Measurements from ENCODE around the gene TRIP10. TPM values are rescaled to one million over a fixed set of nuclear protein-coding genes. Genes with fewer than 3 reads are reported as not detected.
"Not testable (repeated sequence)": the region's sequence is repeated elsewhere in the genome, so short reads cannot be mapped to it uniquely, and the experiment has no call there.

The TRIP10 gene
- total RNA-seq, 2 donors from 2014 or later = 49.0 to 68.4 TPM

- DNase-seq = no peak
- H3K4me1 Mint-ChIP-seq (ENCODE audit: low read depth) = peaks cover 12% of the 10 kb centered on the region
- H3K27ac Mint-ChIP-seq = no peak overlapping the region
These were observed 32.9 kb upstream of the TRIP10 start for GRCh38 chr19:6706633-6706958.

DNA sequence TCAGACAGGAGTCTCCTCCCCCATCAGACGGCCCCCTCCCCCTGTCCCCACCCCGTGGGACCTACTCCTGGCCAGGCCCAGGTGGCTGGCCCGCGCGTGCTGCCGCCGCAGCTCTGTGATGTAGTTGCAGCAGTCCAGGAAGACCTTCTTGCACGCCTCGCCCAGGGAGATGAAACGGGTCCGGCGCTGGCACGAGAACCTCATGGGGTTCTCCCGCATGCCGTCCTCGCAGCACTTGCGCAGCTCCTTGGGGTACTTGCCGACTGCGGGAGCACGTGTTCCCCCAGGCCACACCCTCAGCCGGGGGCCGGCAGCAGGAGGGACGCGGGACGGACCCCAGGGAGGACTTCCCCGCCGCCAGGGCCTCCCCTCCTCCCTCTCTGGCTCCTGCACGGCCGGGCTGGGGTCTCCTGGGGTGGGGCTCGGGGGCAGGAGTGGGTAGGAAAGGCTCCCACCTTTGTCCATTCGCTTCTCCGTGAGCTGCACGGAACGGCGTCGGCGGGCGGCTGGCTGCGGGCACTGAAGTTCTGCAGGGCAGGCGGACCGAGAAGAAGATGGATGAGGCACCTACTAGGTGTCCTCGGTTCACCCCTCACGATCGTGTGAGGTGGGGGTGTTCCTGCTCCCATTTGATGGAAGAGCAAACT lies 32.3 kb upstream of the TRIP10 start:
- H3K36me3 Mint-ChIP-seq (ENCODE audit: insufficient read depth in 2 of 2) = no peaks in the 10 kb centered on the region
- peaks cover 39% of the 10 kb centered on the region for H3K27me3 Mint-ChIP-seq (ENCODE audit: low read depth)
- no peak overlapping the region for H3K4me3 Mint-ChIP-seq
- DNase-seq (no peak), ATAC-seq (replicated peaks in 1 of 2) (no peak)
- H3K4me1 Mint-ChIP-seq (ENCODE audit: low read depth) = peaks cover 12% of the 10 kb centered on the region
- no peaks in the 10 kb centered on the region for H3K9me3 Mint-ChIP-seq
- H3K27ac Mint-ChIP-seq = no peak overlapping the region

More at GRCh38 chr19:6706633-6706958, 32.9 kb upstream of the TRIP10 start:
- Mint-ChIP-seq H3K9me3 (no peaks in the 10 kb centered on the region), H3K27me3 (ENCODE audit: low read depth) (peaks cover 37% of the 10 kb centered on the region), H3K4me3 (no peak overlapping the region), H3K36me3 (ENCODE audit: insufficient read depth in 2 of 2) (no peaks in the 10 kb centered on the region)
- no peak for ATAC-seq (replicated peaks in 1 of 2)

DNA sequence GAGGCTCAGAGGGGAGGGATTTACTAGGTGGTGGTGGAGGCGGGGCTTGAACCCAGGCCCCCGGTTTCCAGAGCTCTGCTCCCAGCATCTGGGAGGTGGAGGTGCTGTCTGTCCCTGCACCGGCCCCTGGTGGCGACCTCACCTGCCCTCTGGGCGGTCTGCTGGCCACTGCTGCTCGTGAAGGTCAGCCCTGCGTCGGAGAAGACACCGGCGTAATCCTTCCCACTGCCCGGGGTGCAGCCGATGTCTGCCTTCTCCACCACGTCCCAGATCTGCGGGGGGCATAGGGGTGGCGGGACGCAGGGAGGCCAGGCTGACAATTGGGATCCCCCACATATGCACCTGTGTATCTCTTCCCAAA lies 31.8 kb upstream of the TRIP10 start:
- H3K4me3 Mint-ChIP-seq = no peak overlapping the region
- H3K27me3 Mint-ChIP-seq (ENCODE audit: low read depth) = peaks cover 39% of the 10 kb centered on the region
- H3K36me3 Mint-ChIP-seq (ENCODE audit: insufficient read depth in 2 of 2) = no peaks in the 10 kb centered on the region
- H3K9me3 Mint-ChIP-seq = no peaks in the 10 kb centered on the region
- no peak for DNase-seq
- ATAC-seq (replicated peaks in 1 of 2) = no peak
- no peak overlapping the region for H3K27ac Mint-ChIP-seq
- H3K4me1 Mint-ChIP-seq (ENCODE audit: low read depth) = peaks cover 12% of the 10 kb centered on the region

- Mint-ChIP-seq H3K9me3 (no peaks in the 10 kb centered on the region), H3K4me3 (no peak overlapping the region), H3K27ac (no peak overlapping the region), H3K27me3 (ENCODE audit: low read depth) (peaks cover 39% of the 10 kb centered on the region), H3K36me3 (ENCODE audit: insufficient read depth in 2 of 2) (no peaks in the 10 kb centered on the region), H3K4me1 (ENCODE audit: low read depth) (peaks cover 12% of the 10 kb centered on the region)
- ATAC-seq (replicated peaks in 1 of 2) = no peak
- DNase-seq = no peak
These were observed 31.1 kb upstream of the TRIP10 start for GRCh38 chr19:6708346-6708745.

- not testable (repeated sequence) for H3K27ac Mint-ChIP-seq; H3K4me3 Mint-ChIP-seq; ATAC-seq (replicated peaks in 1 of 2); H3K9me3 Mint-ChIP-seq; H3K36me3 Mint-ChIP-seq (ENCODE audit: insufficient read depth in 2 of 2); DNase-seq
- Mint-ChIP-seq H3K4me1 (ENCODE audit: low read depth) (peaks cover 12% of the 10 kb centered on the region), H3K27me3 (ENCODE audit: low read depth) (peaks cover 39% of the 10 kb centered on the region)
These were observed 30.6 kb upstream of the TRIP10 start for GRCh38 chr19:6708913-6709312.

DNA sequence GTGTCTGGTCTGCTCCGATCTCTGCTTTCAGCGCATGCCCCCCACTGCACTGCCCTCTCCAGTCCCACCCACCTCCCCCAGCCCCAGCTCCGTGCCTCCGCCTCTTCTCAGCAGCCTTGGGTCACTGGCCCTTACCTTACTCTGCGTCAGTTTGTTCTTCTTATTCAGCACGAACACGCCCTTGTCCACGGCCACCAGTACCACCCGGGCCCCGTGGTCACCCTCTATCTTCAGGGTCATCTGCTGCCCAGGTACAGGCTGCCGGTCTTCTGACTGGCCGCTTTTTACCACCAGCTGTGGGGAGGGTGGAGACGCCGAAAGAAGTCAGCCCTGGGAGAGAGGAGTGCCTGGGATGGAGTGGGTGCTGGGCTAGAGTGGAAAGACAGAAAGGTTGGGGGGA lies 29.9 kb upstream of the TRIP10 start:
- H3K27me3 Mint-ChIP-seq (ENCODE audit: low read depth) = peaks cover 39% of the 10 kb centered on the region
- peaks cover 12% of the 10 kb centered on the region for H3K4me1 Mint-ChIP-seq (ENCODE audit: low read depth)
- no peaks in the 10 kb centered on the region for H3K36me3 Mint-ChIP-seq (ENCODE audit: insufficient read depth in 2 of 2)
- H3K4me3 Mint-ChIP-seq = peak overlapping the region in 1 of 2 donors; percentile 30
- H3K9me3 Mint-ChIP-seq = no peaks in the 10 kb centered on the region
- peak overlapping the region; percentile 59 for H3K27ac Mint-ChIP-seq
- no peak for DNase-seq
- ATAC-seq (replicated peaks in 1 of 2) = no peak

DNA sequence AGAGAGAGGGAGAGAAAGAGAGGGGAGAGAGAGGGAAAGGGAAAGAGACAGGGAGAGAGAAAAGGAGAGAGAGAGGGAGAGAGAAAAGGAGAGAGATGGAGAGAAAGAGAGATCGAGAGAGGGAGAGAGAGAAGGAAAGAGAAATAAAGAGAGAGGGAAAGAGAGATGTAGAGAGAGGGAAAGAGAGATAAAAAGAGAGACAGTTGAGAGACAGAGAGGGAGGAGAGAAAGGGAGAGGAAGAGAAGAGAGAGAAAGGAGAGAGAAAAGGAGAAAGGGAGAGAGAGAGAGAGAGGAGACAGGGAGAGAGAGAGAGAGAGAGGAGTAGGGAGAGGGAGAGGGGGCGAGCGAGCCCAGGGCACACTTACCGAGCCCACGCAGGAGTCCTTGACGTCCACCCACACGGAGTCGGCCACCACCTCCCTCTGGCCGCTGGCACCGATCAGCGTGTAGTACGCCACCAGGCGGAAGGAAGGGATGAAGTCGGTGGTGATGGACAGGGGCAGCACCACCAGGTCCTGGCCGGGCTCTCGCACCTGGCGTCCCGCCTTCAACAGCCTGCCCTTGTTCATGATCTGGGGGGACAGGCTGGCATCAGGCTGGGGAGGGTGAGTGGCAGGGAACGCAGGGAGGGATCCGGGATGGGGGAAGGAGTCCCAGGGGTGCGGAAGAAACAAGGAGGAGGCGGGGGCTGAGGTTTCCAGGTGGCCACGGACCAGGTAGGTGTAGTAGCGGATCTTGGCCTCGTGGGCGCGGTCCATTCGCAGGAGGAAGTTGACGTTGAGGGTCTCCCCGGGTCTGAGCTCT lies 29.0 kb upstream of the TRIP10 start:
- ATAC-seq (replicated peaks in 1 of 2) (peak; percentile 49 to 70), DNase-seq (peak in 1 of 2 donors; percentile 27)
- Mint-ChIP-seq H3K4me3 (peak overlapping the region; percentile 62 to 75), H3K9me3 (no peaks in the 10 kb centered on the region), H3K36me3 (ENCODE audit: insufficient read depth in 2 of 2) (no peaks in the 10 kb centered on the region), H3K4me1 (ENCODE audit: low read depth) (peaks cover 12% of the 10 kb centered on the region), H3K27me3 (ENCODE audit: low read depth) (peaks cover 39% of the 10 kb centered on the region), H3K27ac (peak overlapping the region; percentile 51)

GRCh38 chr19:6711078-6711361 lies 28.5 kb upstream of the TRIP10 start:
- Mint-ChIP-seq H3K27ac (no peak overlapping the region), H3K27me3 (ENCODE audit: low read depth) (peaks cover 39% of the 10 kb centered on the region), H3K4me3 (no peak overlapping the region), H3K9me3 (no peaks in the 10 kb centered on the region), H3K36me3 (ENCODE audit: insufficient read depth in 2 of 2) (no peaks in the 10 kb centered on the region), H3K4me1 (ENCODE audit: low read depth) (peaks cover 12% of the 10 kb centered on the region)
- ATAC-seq (replicated peaks in 1 of 2) (peak in 1 of 2 donors; percentile 22), DNase-seq (no peak)

DNA sequence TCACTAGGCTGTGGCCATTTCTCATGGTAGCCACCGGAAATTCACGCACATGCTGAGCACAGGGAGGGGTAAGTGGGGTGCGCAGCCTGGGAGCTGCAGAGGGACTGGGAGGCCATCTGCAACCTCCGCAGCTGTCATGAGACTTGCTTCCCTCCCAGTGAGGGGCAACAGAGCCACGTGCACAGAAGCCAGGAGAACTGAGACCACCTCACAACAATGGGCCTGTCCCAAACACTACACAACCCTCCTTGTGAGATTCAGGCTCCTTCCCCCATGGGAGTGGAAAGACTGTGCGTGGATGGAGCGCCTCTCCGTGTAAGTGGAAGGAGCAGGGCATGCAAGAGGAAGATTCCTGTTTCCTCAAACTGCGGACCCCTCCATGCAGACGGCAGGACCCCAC lies 27.9 kb upstream of the TRIP10 start:
- peaks cover 12% of the 10 kb centered on the region for H3K4me1 Mint-ChIP-seq (ENCODE audit: low read depth)
- no peak overlapping the region for H3K4me3 Mint-ChIP-seq

DNA sequence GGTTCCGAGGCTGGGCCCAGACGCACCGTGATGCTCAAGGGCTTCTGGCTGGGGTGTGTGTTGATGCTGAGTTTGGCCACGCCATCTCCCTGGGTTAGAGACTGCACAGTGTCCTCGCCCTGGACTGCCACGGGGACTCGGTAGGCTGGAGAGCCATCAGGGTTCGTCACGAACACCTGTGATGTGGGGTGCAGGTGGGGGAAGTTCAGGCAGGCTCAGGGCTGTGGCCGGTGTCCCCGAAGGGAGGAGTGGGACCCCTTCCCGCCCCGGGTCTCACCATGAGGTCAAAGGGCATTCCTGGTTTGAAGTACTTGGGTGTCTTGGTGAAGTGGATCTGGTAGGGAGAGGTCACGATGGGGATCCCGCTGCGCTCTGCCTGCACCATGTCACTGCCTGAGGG lies 27.2 kb upstream of the TRIP10 start:
- peaks cover 41% of the 10 kb centered on the region for H3K27me3 Mint-ChIP-seq (ENCODE audit: low read depth)
- H3K4me1 Mint-ChIP-seq (ENCODE audit: low read depth) = peaks cover 13% of the 10 kb centered on the region
- DNase-seq = no peak
- H3K4me3 Mint-ChIP-seq = no peak overlapping the region
- H3K36me3 Mint-ChIP-seq (ENCODE audit: insufficient read depth in 2 of 2) = no peaks in the 10 kb centered on the region
- ATAC-seq (replicated peaks in 1 of 2) = no peak
- peaks cover under 1% of the 10 kb centered on the region in 2 donors for H3K9me3 Mint-ChIP-seq
- no peak overlapping the region for H3K27ac Mint-ChIP-seq

More for the DNA sequence above, 27.9 kb upstream of the TRIP10 start:
- Mint-ChIP-seq H3K27me3 (ENCODE audit: low read depth) (peaks cover 39% of the 10 kb centered on the region), H3K27ac (no peak overlapping the region), H3K9me3 (no peaks in the 10 kb centered on the region), H3K36me3 (ENCODE audit: insufficient read depth in 2 of 2) (no peaks in the 10 kb centered on the region)
- ATAC-seq (replicated peaks in 1 of 2) (no peak), DNase-seq (no peak)

DNA sequence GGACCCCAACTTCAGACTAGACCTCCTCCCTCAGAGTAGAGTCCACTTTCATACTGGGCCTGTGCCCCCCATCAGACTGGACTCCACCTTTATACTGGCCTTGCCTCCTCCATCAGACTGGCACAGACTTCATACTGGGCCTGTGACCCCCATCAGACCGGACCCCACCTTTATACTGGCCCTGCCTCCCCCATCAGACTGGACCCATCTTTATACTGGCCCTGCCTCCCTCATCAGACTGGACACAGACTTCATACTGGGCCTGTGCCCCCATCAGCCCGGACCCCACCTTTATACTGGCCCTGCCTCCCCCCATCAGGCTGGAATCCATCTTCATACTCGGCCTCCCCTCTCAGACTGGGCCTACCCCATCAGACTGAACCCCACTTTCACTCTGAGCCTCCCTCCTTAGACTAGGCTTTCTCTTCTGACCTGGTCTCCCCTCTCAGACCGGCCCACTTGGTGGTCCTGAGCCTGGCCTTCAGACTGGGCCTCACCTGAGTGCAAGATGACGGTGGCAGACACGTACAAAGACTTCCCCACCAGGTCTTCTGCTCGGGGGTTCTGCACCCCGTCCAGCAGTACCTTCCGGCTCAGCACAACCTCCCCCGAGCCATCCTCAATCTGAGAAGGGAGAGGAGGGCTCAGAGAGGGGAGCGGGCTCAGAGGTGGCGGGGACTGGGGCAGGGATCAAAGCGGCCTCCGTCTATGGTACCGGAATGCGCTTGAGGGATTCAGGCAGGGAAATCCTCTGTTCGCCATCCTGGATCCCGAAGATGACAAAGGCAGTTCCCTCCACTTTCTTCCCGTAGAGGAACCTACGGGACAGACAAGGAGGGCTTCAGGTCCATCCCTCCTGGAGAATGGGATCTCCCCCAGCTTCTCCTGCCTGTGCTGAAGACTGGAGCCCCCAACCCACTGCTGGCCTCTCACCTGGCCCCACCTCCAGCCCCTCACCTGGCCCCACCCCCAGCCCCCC lies 26.5 kb upstream of the TRIP10 start:
- peaks cover 46% of the 10 kb centered on the region for H3K27me3 Mint-ChIP-seq (ENCODE audit: low read depth)
- peaks cover 3 to 5% of the 10 kb centered on the region in 2 donors for H3K9me3 Mint-ChIP-seq
- no peak overlapping the region for H3K27ac Mint-ChIP-seq
- H3K36me3 Mint-ChIP-seq (ENCODE audit: insufficient read depth in 2 of 2) = peaks cover 0 to 4% of the 10 kb centered on the region in 2 donors
- H3K4me1 Mint-ChIP-seq (ENCODE audit: low read depth) = peaks cover 21% of the 10 kb centered on the region
- H3K4me3 Mint-ChIP-seq = no peak overlapping the region
- no peak for ATAC-seq (replicated peaks in 1 of 2)
- no peak for DNase-seq

GRCh38 chr19:6713773-6714692 lies 25.4 kb upstream of the TRIP10 start:
- H3K27ac Mint-ChIP-seq = no peak overlapping the region
- peaks cover 0 to 4% of the 10 kb centered on the region in 2 donors for H3K36me3 Mint-ChIP-seq (ENCODE audit: insufficient read depth in 2 of 2)
- peaks cover 35% of the 10 kb centered on the region for H3K27me3 Mint-ChIP-seq (ENCODE audit: low read depth)
- H3K4me1 Mint-ChIP-seq (ENCODE audit: low read depth) = peaks cover 21% of the 10 kb centered on the region
- DNase-seq = no peak
- H3K9me3 Mint-ChIP-seq = peaks cover 3 to 5% of the 10 kb centered on the region in 2 donors
- ATAC-seq (replicated peaks in 1 of 2) = no peak
- no peak overlapping the region for H3K4me3 Mint-ChIP-seq

Data from activated T-cell treated with anti-CD3 and anti-CD28 coated beads, Interleukin-2, amount 50 U/mL, for 72 hours (primary cell).